B cell (primary cell): ENCODE measurements around the gene CAMSAP2. TPM values are rescaled to one million over a fixed set of nuclear protein-coding genes. Genes with fewer than 3 reads are reported as not detected.

Experiments
- ATAC-seq: fragments of 200-7000 bp; cut with Tn5 transposase; one replicate; pipeline ENCODE4 v1.10.0; 2021; ENCODE audit warnings: low read depth, mild to moderate bottlenecking, moderate number of reproducible peaks, moderate library complexity
- CTCF ChIA-PET: fragments of 350-600 bp; sonication (Branson Sonifier 250); formaldehyde crosslinking; loops from one replicate; lab custom pipeline; 2021; ENCODE audit warnings: antibody characterized with exemption, inconsistent platforms; lab: Charles Lee
- POLR2A ChIA-PET: fragments of 350-600 bp; sonication (Branson Sonifier 250); formaldehyde crosslinking; loops from one replicate; lab custom pipeline; 2021; ENCODE audit warnings: antibody characterized with exemption; lab: Charles Lee
- DNase-seq: peaks from one replicate; pipeline ENCODE4 v3.0.0; 2013
- H2AFZ ChIP-seq: 2 replicates; pipeline ENCODE4 v1.6.1; 2012; ENCODE audit warnings: mild to moderate bottlenecking, low read depth, low read length; ENCODE audit not compliant: insufficient read depth, poor library complexity, severe bottlenecking
- H3K27ac ChIP-seq, 2 donors: 1 replicate in 1 of 2; 2 replicates in 1 of 2; pipeline ENCODE4 v1.5.1; 2012 to 2013; ENCODE audit warnings: low read length in 2 of 2, mild to moderate bottlenecking in 2 of 2, moderate library complexity in 1 of 2
- H3K27me3 ChIP-seq, 4 experiments: fragments of 200-600 bp in 1 of 4; sonication (generic) in 1 of 4; replicated peaks in 1 of 4; 1 replicate in 2 of 4; 2 replicates in 2 of 4; pipeline versions ENCODE4 v1.6.1 to v1.7.0; 2013 to 2016; ENCODE audit warnings: low read length in 3 of 4, mild to moderate bottlenecking in 2 of 4, mixed read lengths in 1 of 4, moderate library complexity in 1 of 4; ENCODE audit not compliant: insufficient read depth in 4 of 4, control insufficient read depth in 3 of 4; ENCODE audit errors: control extremely low read depth in 1 of 4
- H3K36me3 ChIP-seq, 2 experiments: replicated peaks in 1 of 2; 1 replicate in 1 of 2; 2 replicates in 1 of 2; pipeline versions ENCODE4 v1.6.1 to v1.7.1; 2013; ENCODE audit warnings: low read length in 1 of 2; ENCODE audit not compliant: insufficient read depth in 2 of 2, control insufficient read depth in 1 of 2; ENCODE audit errors: control extremely low read depth in 1 of 2, extremely low read depth in 1 of 2
- H3K4me1 ChIP-seq, 2 donors: fragments of 200-600 bp in 1 of 2; sonication (generic) in 1 of 2; 1 replicate in 1 of 2; 2 replicates in 1 of 2; pipeline versions ENCODE4 v1.5.1 to v1.6.1; 2013 to 2017; ENCODE audit warnings: low read length in 2 of 2; ENCODE audit not compliant: control insufficient read depth in 2 of 2, insufficient read depth in 2 of 2
- H3K4me2 ChIP-seq: replicated peaks from 2 replicates; pipeline ENCODE3; 2012; ENCODE audit warnings: mild to moderate bottlenecking, low read depth, low read length; ENCODE audit not compliant: poor library complexity, severe bottlenecking
- H3K4me3 ChIP-seq, 5 experiments: fragments of 200-600 bp in 1 of 5; sonication (generic) in 1 of 5; 1 replicate in 3 of 5; 2 replicates in 2 of 5; pipeline versions ENCODE4 v1.5.1 to v1.7.0; 2011 to 2016; ENCODE audit warnings: low read length in 4 of 5, mild to moderate bottlenecking in 4 of 5, low read depth in 2 of 5, control low read depth in 1 of 5, moderate library complexity in 1 of 5; ENCODE audit not compliant: insufficient read depth in 1 of 5; ENCODE audit errors: control extremely low read depth in 1 of 5, extremely low read depth in 1 of 5
- H3K79me2 ChIP-seq: fragments of 200-600 bp; sonication (generic); one replicate; pipeline ENCODE4 v1.6.0; 2016; ENCODE audit warnings: low read length; ENCODE audit not compliant: control insufficient read depth, insufficient read depth
- H3K9ac ChIP-seq: fragments of 200-600 bp; sonication (generic); 2 replicates; pipeline ENCODE4 v1.6.1; 2017; ENCODE audit warnings: mild to moderate bottlenecking, low read length, moderate library complexity
- H3K9me3 ChIP-seq, 3 donors: one replicate each; pipeline versions ENCODE4 v1.6.1 to v1.7.1; 2013; ENCODE audit warnings: low read length in 2 of 3; ENCODE audit not compliant: control insufficient read depth in 2 of 3, insufficient read depth in 1 of 3; ENCODE audit errors: control extremely low read depth in 1 of 3
- H4K20me1 ChIP-seq: 2 replicates; pipeline ENCODE4 v1.6.0; 2012; ENCODE audit warnings: mild to moderate bottlenecking, low read length; ENCODE audit not compliant: insufficient read depth, control insufficient read depth, poor library complexity, severe bottlenecking
- H3K27ac Mint-ChIP-seq: one replicate; pipeline ENCODE4 v1.8.0; 2021; ENCODE audit warnings: mixed read lengths
- H3K27me3 Mint-ChIP-seq: one replicate; pipeline ENCODE4 v1.8.0; 2021; ENCODE audit warnings: mixed read lengths
- H3K4me1 Mint-ChIP-seq: one replicate; pipeline ENCODE4 v1.8.0; 2021; ENCODE audit warnings: mixed read lengths
- H3K4me3 Mint-ChIP-seq: one replicate; pipeline ENCODE4 v1.8.0; 2021; ENCODE audit warnings: mixed read lengths
- H3K9me3 Mint-ChIP-seq: one replicate; pipeline ENCODE4 v1.8.0; 2022; ENCODE audit warnings: mixed read lengths; ENCODE audit not compliant: insufficient read depth
- CTCF ChIP-seq: fragments of 200-600 bp; IDR thresholded peaks from one replicate; pipeline ENCODE4 v1.8.0; 2022; ENCODE audit warnings: antibody characterized with exemption, mild to moderate bottlenecking
- EZH2 ChIP-seq: IDR thresholded peaks from 2 replicates; pipeline ENCODE4 v1.6.1; 2012; ENCODE audit warnings: borderline replicate concordance, low read depth, mild to moderate bottlenecking, moderate library complexity, low read length; ENCODE audit not compliant: insufficient read depth, poor library complexity, severe bottlenecking
- WGBS: methylation state at CpG from one replicate; pipeline ENCODE4 v1.1.5; 2013; ENCODE audit warnings: missing lambda C conversion rate; ENCODE audit not compliant: insufficient coverage; 5-methylcytosine and 5-hydroxymethylcytosine counted together
- intact Hi-C: fragments of 100-400 bp; cut with micrococcal nuclease; formaldehyde crosslinking; loops from one replicate; pipeline ENCODE4 v1.10.0; 2022
- polyA plus RNA-seq: library from polyadenylated mRNA; depleted of rRNA; stranded (reverse); fragments of >200 nt; gene quantifications from 2 replicates; pipeline ENCODE4 v1.2.3, GENCODE V29; 2012
- total RNA-seq, 2 donors: library from RNA; stranded (reverse); fragments of 120-200 nt in 1 of 2; gene quantifications; 1 replicate in 1 of 2; 2 replicates in 1 of 2; pipeline versions ENCODE4 v1.2.3 to v1.2.4, GENCODE V29; 2013 to 2022

Gene CAMSAP2
- total and polyA plus RNA-seq, 2 donors (not counting 1 experiment from before 2014, with no cell fraction given): 0.10 to 2.1 TPM

GRCh38 chr1:200707116-200707515 is 31.6 kb upstream of the CAMSAP2 start:
- H3K4me3 Mint-ChIP-seq: no peak overlapping the region
- POLR2A ChIA-PET: no interaction called here

GRCh38 chr1:200708161-200708560 is 30.5 kb upstream of the CAMSAP2 start:
- H3K4me3 Mint-ChIP-seq: no peak overlapping the region

More at GRCh38 chr1:200707116-200707515, 31.6 kb upstream of the CAMSAP2 start:
- Mint-ChIP-seq H3K4me1 (no peaks in the 10 kb centered on the region), H3K9me3 (no peaks in the 10 kb centered on the region), H3K27me3 (no peaks in the 10 kb centered on the region), H3K27ac (no peak overlapping the region)
- CTCF ChIA-PET: no interaction called here
- Histone ChIP-seq H3K27ac (no peak overlapping the region), H3K4me2 (no peak overlapping the region), H2AFZ (no peak overlapping the region), H3K9ac (no peak overlapping the region), H3K4me1 (no peaks in the 10 kb centered on the region), H3K9me3 (no peaks in the 10 kb centered on the region), H3K79me2 (no peaks in the 10 kb centered on the region), H3K36me3 (no peaks in the 10 kb centered on the region), H3K4me3 (no peak overlapping the region), H3K27me3 (no peaks in the 10 kb centered on the region), H4K20me1 (no peaks in the 10 kb centered on the region)
- no peak for ATAC-seq
- intact Hi-C loops: no loop called here
- TF ChIP-seq CTCF (no peak), EZH2 (no peak)
- WGBS: 93% methylated on average over 3 of the region's 5 CpGs
- DNase-seq: no peak

More at GRCh38 chr1:200708161-200708560, 30.5 kb upstream of the CAMSAP2 start:
- Mint-ChIP-seq H3K27ac (no peak overlapping the region), H3K27me3 (no peaks in the 10 kb centered on the region), H3K4me1 (no peaks in the 10 kb centered on the region), H3K9me3 (no peaks in the 10 kb centered on the region)
- Histone ChIP-seq H3K79me2 (no peaks in the 10 kb centered on the region), H3K27ac (no peak overlapping the region), H2AFZ (no peak overlapping the region), H3K4me2 (no peak overlapping the region), H3K27me3 (no peaks in the 10 kb centered on the region), H3K9ac (no peak overlapping the region), H4K20me1 (no peaks in the 10 kb centered on the region), H3K9me3 (no peaks in the 10 kb centered on the region), H3K4me1 (no peaks in the 10 kb centered on the region), H3K4me3 (no peak overlapping the region), H3K36me3 (no peaks in the 10 kb centered on the region)
- ATAC-seq (no peak), DNase-seq (no peak)
- intact Hi-C loops: no loop called here
- TF ChIP-seq CTCF: no peak
- TF ChIP-seq EZH2: no peak
- ChIA-PET CTCF (no interaction called here), POLR2A (no interaction called here)
